OCI-LY7 (cell line): ENCODE measurements around the gene KLHL8. TPM values are rescaled to one million over a fixed set of nuclear protein-coding genes. Genes with fewer than 3 reads are reported as not detected.

Experiments
- total RNA-seq, 2 experiments: library from RNA; depleted of rRNA in 1 of 2; stranded (reverse); fragments of >200 nt in 1 of 2; shearing (Covaris generic) in 1 of 2; gene quantifications; 2 replicates each; pipeline ENCODE4 v1.2.3, GENCODE V29; 2014 to 2022

Gene KLHL8
- total RNA-seq, 2 experiments from 2014 or later, result 9.0 to 23.4 TPM

Other genes with a start within 250 kb of the KLHL8 start
- 0.08 TPM in 1 of 2 replicates, not detected in the other for gene HSD17B13, start 102.3 kb upstream of the KLHL8 start, total RNA-seq (2014; rRNA removed; shearing (Covaris generic))
- 0.20 TPM in 1 of 2 replicates, not detected in the other for gene HSD17B13, start 102.3 kb upstream of the KLHL8 start, total RNA-seq (2022)
- gene HSD17B11, start 170.6 kb upstream of the KLHL8 start, total RNA-seq (2014; rRNA removed; shearing (Covaris generic)), result 4.7 and 9.0 TPM in 2 replicates
- gene HSD17B11, start 170.6 kb upstream of the KLHL8 start, total RNA-seq (2022), result 8.7 TPM in 2 replicates
- gene NUDT9, start 202.0 kb upstream of the KLHL8 start, total RNA-seq (2014; rRNA removed; shearing (Covaris generic)), result 9.0 and 11.4 TPM in 2 replicates
- 13.8 and 16.5 TPM in 2 replicates for gene NUDT9, start 202.0 kb upstream of the KLHL8 start, total RNA-seq (2022)